ES-I3 (cell line): ENCODE data around the gene PTBP2.

Experiments used
- H3K36me3 ChIP-seq: 2 replicates; pipeline ENCODE4 v1.6.1; 2013; ENCODE audit warnings: mild to moderate bottlenecking, low read length, control low read depth, moderate library complexity; ENCODE audit not compliant: insufficient read depth
- H3K4me1 ChIP-seq: 2 replicates; pipeline ENCODE4 v1.6.1; 2013; ENCODE audit warnings: mild to moderate bottlenecking, control low read depth, low read length; ENCODE audit not compliant: insufficient read depth
- H3K9ac ChIP-seq: 2 replicates; pipeline ENCODE4 v1.6.1; 2013; ENCODE audit warnings: low read depth, mild to moderate bottlenecking, low read length, moderate library complexity
- H3K9me3 ChIP-seq: 2 replicates; pipeline ENCODE4 v1.6.1; 2013; ENCODE audit warnings: mild to moderate bottlenecking, low read length, moderate library complexity; ENCODE audit not compliant: control insufficient read depth, insufficient read depth

The PTBP2 gene

GRCh38 chr1:96715482-96715881, 6.1 kb upstream of the PTBP2 start:
- H3K9ac ChIP-seq = no peak overlapping the region
- H3K4me1 ChIP-seq = peaks cover 5% of the 10 kb centered on the region; the same call in 1 of the 2 replicates
- H3K36me3 ChIP-seq = no peaks in the 10 kb centered on the region

DNA sequence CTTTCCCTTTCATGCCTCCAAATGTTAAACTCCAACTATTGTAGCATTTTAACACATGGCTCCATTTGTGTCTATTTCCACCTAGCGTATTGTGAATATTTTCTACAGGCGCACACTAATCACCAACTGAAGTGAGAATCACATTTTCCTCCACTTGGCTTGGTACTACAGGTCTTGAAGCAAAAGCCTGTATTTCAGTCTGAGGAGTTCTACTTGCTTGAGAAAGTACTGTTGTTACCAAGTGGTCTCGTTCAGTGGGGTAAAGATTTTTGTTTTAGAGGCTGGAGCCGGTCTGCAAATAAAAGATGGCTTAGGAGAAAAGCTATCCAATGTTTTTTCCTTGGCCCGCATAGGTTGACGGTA, 550 bp upstream of the PTBP2 start:
- Histone ChIP-seq H3K9ac (peak overlapping the region; percentile 69), H3K36me3 (peaks cover 3% of the 10 kb centered on the region; the same call in 1 of the 2 replicates), H3K9me3 (no peaks in the 10 kb centered on the region), H3K4me1 (peaks cover 13% of the 10 kb centered on the region)

More at GRCh38 chr1:96715482-96715881, 6.1 kb upstream of the PTBP2 start:
- H3K9me3 ChIP-seq = no peaks in the 10 kb centered on the region

DNA sequence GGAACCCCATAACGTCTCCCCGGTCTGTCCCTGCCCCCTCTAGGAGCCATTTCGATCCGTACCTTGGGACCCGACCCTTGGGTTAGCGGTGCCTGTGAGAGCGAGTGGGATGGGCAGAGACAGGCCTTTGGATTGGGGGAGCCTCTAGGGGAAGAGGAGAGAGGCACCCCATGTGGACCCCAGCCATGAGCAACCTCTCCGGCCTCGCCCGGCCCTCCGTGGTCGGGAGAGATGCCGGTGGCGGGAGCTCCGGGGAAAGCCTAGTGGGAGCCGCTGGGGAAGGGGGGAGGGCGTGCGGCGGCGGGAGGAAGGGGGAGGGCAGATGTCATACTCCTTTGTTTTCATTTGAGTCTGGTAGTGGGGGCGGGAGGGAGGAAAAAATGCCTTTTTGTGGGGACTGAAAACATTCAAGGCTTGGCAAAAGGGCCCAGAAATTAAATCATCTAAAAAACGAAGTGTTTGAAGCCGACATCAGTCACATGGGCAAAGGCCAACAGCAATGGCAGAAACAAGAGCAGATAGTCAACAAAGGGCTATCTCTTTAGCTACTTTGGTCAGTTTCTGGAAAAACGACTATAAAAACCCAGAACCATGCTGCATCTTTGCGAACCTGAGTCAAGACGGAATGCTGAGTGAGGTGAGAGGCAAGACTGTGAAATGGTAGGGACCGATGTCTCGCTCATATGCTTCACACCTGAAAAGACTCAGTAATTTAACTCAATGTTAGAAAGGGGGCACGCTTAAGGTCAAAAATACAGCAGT, 758 bp downstream of the PTBP2 start:
- peaks cover 13% of the 10 kb centered on the region; the same call in 1 of the 2 replicates for H3K4me1 ChIP-seq
- peak overlapping the region; percentile 69 for H3K9ac ChIP-seq
- H3K36me3 ChIP-seq = peaks cover 3% of the 10 kb centered on the region; the same call in 1 of the 2 replicates
- no peaks in the 10 kb centered on the region for H3K9me3 ChIP-seq

GRCh38 chr1:96722958-96723357, 1.4 kb downstream of the PTBP2 start:
- H3K9ac ChIP-seq = peak overlapping the region; percentile 69
- H3K4me1 ChIP-seq = peaks cover 13% of the 10 kb centered on the region; the same call in 1 of the 2 replicates
- no peaks in the 10 kb centered on the region for H3K9me3 ChIP-seq
- peaks cover 3% of the 10 kb centered on the region; the same call in 1 of the 2 replicates for H3K36me3 ChIP-seq

GRCh38 chr1:96723377-96723776, 1.8 kb downstream of the PTBP2 start:
- Histone ChIP-seq H3K9ac (peak overlapping the region; percentile 69), H3K9me3 (no peaks in the 10 kb centered on the region), H3K4me1 (peaks cover 13% of the 10 kb centered on the region; the same call in 1 of the 2 replicates), H3K36me3 (peaks cover 3% of the 10 kb centered on the region; the same call in 1 of the 2 replicates)

GRCh38 chr1:96723936-96724335, 2.4 kb downstream of the PTBP2 start:
- no peak overlapping the region for H3K9ac ChIP-seq
- H3K4me1 ChIP-seq = peaks cover 13% of the 10 kb centered on the region; the same call in 1 of the 2 replicates
- peaks cover 3% of the 10 kb centered on the region; the same call in 1 of the 2 replicates for H3K36me3 ChIP-seq
- H3K9me3 ChIP-seq = no peaks in the 10 kb centered on the region

GRCh38 chr1:96727860-96728259, 6.3 kb downstream of the PTBP2 start:
- H3K36me3 ChIP-seq = peaks cover 3% of the 10 kb centered on the region; the same call in 1 of the 2 replicates
- H3K9ac ChIP-seq = no peak overlapping the region

GRCh38 chr1:96730574-96731298, 9.2 kb downstream of the PTBP2 start:
- H3K36me3 ChIP-seq = peaks cover 4% of the 10 kb centered on the region; the same call in 1 of the 2 replicates
- no peak overlapping the region for H3K9ac ChIP-seq
- H3K9me3 ChIP-seq = no peaks in the 10 kb centered on the region
- H3K4me1 ChIP-seq = no peaks in the 10 kb centered on the region

More at GRCh38 chr1:96727860-96728259, 6.3 kb downstream of the PTBP2 start:
- 0 out of 2 replicates have a peak, but pooled peaks cover 7% of the 10 kb centered on the region for H3K4me1 ChIP-seq
- no peaks in the 10 kb centered on the region for H3K9me3 ChIP-seq

DNA sequence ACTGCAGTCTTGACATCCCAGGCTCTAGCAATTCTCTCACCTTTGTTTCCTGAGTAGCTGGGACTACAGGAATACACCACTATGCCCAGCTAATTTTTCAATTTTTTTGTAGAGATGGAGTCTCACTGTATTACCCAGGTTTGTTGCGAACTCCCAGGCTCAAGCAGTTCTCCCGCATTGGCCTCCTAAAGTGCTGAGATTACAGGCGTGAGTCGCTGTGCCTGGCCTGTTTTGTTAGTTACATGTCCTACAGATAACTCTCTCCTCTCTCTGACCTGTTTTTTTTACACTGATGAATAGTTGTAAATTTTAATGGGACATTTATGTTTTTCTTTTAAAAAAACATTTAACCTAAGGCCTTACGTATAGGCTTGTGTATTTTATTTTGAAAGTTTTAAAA, 19.8 kb downstream of the PTBP2 start:
- Histone ChIP-seq H3K9ac (no peak overlapping the region), H3K4me1 (no peaks in the 10 kb centered on the region), H3K9me3 (no peaks in the 10 kb centered on the region), H3K36me3 (no peaks in the 10 kb centered on the region)

GRCh38 chr1:96746440-96747420, 25.1 kb downstream of the PTBP2 start:
- Histone ChIP-seq H3K9me3 (no peaks in the 10 kb centered on the region), H3K9ac (no peak overlapping the region), H3K4me1 (no peaks in the 10 kb centered on the region), H3K36me3 (0 out of 2 replicates have a peak, but pooled peaks cover 3% of the 10 kb centered on the region)

DNA sequence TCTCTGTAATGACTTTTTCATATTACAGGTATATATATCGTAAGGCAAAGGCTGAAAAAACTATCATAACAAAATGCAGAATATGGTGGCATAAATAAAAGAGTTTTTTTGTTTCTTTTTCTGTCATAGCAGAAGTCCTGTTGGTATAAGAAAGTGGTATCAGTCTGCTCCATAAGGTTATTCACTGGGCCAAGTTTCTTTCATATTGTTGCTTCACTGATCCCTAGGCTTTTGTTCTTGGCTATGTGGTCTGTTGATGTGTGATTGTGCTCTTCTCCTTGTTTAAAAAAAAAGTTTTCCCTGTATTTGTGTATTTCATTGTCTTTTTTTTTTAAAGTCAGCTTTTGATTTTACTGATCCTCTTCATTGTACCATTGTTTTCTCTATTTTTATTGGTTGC, 26.0 kb downstream of the PTBP2 start:
- Histone ChIP-seq H3K9me3 (no peaks in the 10 kb centered on the region), H3K9ac (no peak overlapping the region), H3K36me3 (0 out of 2 replicates have a peak, but pooled peaks cover 4% of the 10 kb centered on the region), H3K4me1 (no peaks in the 10 kb centered on the region)

GRCh38 chr1:96748078-96748477, 26.5 kb downstream of the PTBP2 start:
- no peaks in the 10 kb centered on the region for H3K4me1 ChIP-seq
- no peak overlapping the region for H3K9ac ChIP-seq
- H3K9me3 ChIP-seq = no peaks in the 10 kb centered on the region
- H3K36me3 ChIP-seq = peaks cover 9% of the 10 kb centered on the region; the same call in 1 of the 2 replicates

DNA sequence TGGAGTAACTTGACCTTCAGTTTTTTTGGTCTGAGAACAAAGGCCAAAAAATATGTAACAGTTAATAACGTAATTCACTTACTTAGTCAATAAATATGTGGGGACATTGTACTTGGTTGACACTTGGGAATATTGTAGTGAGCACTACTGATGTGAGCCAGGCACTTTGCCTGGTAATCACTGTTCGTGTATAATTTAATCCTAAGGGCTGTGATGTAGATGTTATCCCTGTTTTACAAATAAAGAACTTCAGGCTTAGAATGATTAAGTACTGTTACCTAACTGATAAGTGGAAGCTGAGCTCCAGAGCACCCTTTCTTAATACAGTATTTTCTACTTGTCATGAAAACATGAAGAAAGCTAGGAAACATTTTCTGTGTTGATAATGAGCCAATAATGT, 28.0 kb downstream of the PTBP2 start:
- H3K9me3 ChIP-seq = no peaks in the 10 kb centered on the region; the same call in 1 of the 2 replicates
- no peak overlapping the region for H3K9ac ChIP-seq
- H3K4me1 ChIP-seq = no peaks in the 10 kb centered on the region
- H3K36me3 ChIP-seq = peaks cover 11% of the 10 kb centered on the region; the same call in 1 of the 2 replicates

DNA sequence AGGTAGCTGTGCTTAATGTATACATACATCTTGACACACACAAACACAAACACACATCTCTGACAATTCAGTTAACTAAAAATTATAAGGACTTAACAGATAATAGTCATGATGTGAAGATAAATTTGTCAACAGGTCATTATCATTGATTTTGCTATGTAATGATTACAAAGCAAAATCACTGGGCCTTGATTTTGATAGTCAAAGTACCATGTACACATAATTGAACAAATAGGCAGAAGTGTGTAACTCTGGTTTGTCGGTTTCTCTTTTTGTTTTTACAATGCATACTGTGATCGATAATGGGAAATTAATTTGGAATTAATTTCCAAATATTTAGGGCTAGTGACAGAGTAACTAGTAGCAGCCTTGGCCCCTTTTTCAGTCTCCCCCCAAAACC, 30.8 kb downstream of the PTBP2 start:
- no peaks in the 10 kb centered on the region for H3K4me1 ChIP-seq
- H3K9me3 ChIP-seq = peaks cover 3% of the 10 kb centered on the region
- H3K36me3 ChIP-seq = peaks cover 18% of the 10 kb centered on the region
- no peak overlapping the region for H3K9ac ChIP-seq
